Measurements from ENCODE around the gene SLC28A3.

- TF ChIP-seq CTCF (IDR thresholded peaks at IDR 0.05), result no peak
- no peak for TF ChIP-seq POLR2AphosphoS5 (IDR thresholded peaks at IDR 0.05)
Measured at GRCh38 chr9:84319632-84320031, 20.9 kb downstream of the SLC28A3 start.
